GM12878 (cell line): Measurements from ENCODE around the gene TXNRD1. TPM values are rescaled to one million over a fixed set of nuclear protein-coding genes. Genes with fewer than 3 reads are reported as not detected.
A peak's percentile ranks its signal among the peaks of the same experiment; 100 is the strongest.

Experiments used
- ATAC-seq: fragments of 200-7000 bp; cut with Tn5 transposase; 3 replicates; pipeline ENCODE4 v1.9.1; 2020; ENCODE audit warnings: mild to moderate bottlenecking, moderate library complexity
- Bru-seq: library from RNA; stranded (reverse); fragments of 400-500 nt; gene quantifications from one replicate; lab custom pipeline; 2021; lab: Mats Ljungman, UMichigan
- BruChase-seq, 2 experiments: library from RNA; stranded (reverse); fragments of 400-500 nt; gene quantifications; one replicate each; lab custom pipeline; 2021; lab: Mats Ljungman, UMichigan
- BruUV-seq: library from RNA; stranded (reverse); fragments of 400-500 nt; replicated peaks from 2 replicates; lab custom pipeline; 2021; lab: Mats Ljungman, UMichigan
- CTCF ChIA-PET: fragments of 300-600 bp; sonication (Branson Sonifier 250); formaldehyde crosslinking; extraction: SDS; loops from one replicate; lab custom pipeline; 2021; ENCODE audit warnings: inconsistent platforms; lab: Yijun Ruan, JAX
- POLR2A ChIA-PET: fragments of 350-600 bp; formaldehyde crosslinking; extraction: SDS; loops from one replicate; lab custom pipeline; 2021; ENCODE audit warnings: inconsistent platforms; lab: Charles Lee
- RAD21 ChIA-PET: fragments of 300-600 bp; sonication (Branson Sonifier 250); formaldehyde crosslinking; loops from one replicate; lab custom pipeline; 2023; ENCODE audit warnings: antibody characterized with exemption; ENCODE audit not compliant: unreplicated experiment; lab: Charles Lee
- SMC1A ChIA-PET: fragments of 300-600 bp; sonication (Branson Sonifier 250); formaldehyde crosslinking; loops from one replicate; lab custom pipeline; 2023; ENCODE audit not compliant: unreplicated experiment, uncharacterized antibody; lab: Charles Lee
- DNase-seq: peaks from one replicate; pipeline ENCODE4 v3.0.0-alpha.2; 2011; ENCODE audit warnings: low read depth, low spot score
- FAIRE-seq: peaks from 3 replicates; lab custom pipeline; 2011; peaks lifted over from hg19 to GRCh38; lab: Jason Lieb, UNC
- H2AFZ ChIP-seq: 2 replicates; pipeline ENCODE4 v1.6.0; 2011; ENCODE audit warnings: low read depth, low read length, control low read depth; ENCODE audit not compliant: control insufficient read depth
- H3K27ac ChIP-seq: 2 replicates; pipeline ENCODE4 v1.5.1; 2011; ENCODE audit warnings: control low read depth; ENCODE audit not compliant: control insufficient read depth, insufficient read depth
- H3K27me3 ChIP-seq, 2 experiments: replicated peaks in 1 of 2; 2 replicates each; pipeline versions ENCODE4 v1.6.0 to v1.6.1; 2011; ENCODE audit warnings: low read length in 1 of 2; ENCODE audit not compliant: control insufficient read depth in 2 of 2, insufficient read depth in 2 of 2
- H3K36me3 ChIP-seq, 2 experiments: 2 replicates each; pipeline ENCODE4 v1.5.1; 2011; ENCODE audit warnings: low read length in 1 of 2; ENCODE audit not compliant: control insufficient read depth in 2 of 2, insufficient read depth in 2 of 2
- H3K4me1 ChIP-seq: 2 replicates; pipeline ENCODE4 v1.6.1; 2011; ENCODE audit warnings: mild to moderate bottlenecking, low read length, moderate library complexity, mixed read lengths; ENCODE audit not compliant: control insufficient read depth, insufficient read depth
- H3K4me2 ChIP-seq: 2 replicates; pipeline ENCODE4 v1.6.0; 2011; ENCODE audit warnings: control low read depth; ENCODE audit not compliant: control insufficient read depth, insufficient read depth
- H3K4me3 ChIP-seq: fragments of 200-600 bp; sonication (generic); 2 replicates; pipeline ENCODE4 v1.5.1; 2016
- H3K79me2 ChIP-seq: 2 replicates; pipeline ENCODE4 v1.6.0; 2011; ENCODE audit warnings: low read length; ENCODE audit not compliant: control insufficient read depth, insufficient read depth
- H3K9ac ChIP-seq: 2 replicates; pipeline ENCODE4 v1.8.0; 2011; ENCODE audit warnings: low read length, control low read depth, mixed read lengths; ENCODE audit not compliant: control insufficient read depth, insufficient read depth
- H3K9me3 ChIP-seq: replicated peaks from 3 replicates; pipeline ENCODE4 v1.5.1; 2011; ENCODE audit warnings: mild to moderate bottlenecking, low read length; ENCODE audit not compliant: control insufficient read depth, insufficient read depth
- H4K20me1 ChIP-seq: 2 replicates; pipeline ENCODE4 v1.6.0; 2011; ENCODE audit not compliant: control insufficient read depth, insufficient read depth
- BRCA1 ChIP-seq: IDR thresholded peaks from 2 replicates; pipeline ENCODE4 v1.6.1; 2011; ENCODE audit warnings: low read depth, low read length, improper control_type of control experiment
- CBX5 ChIP-seq: sonication (generic); IDR thresholded peaks from 2 replicates; pipeline ENCODE4 v1.6.1; 2016; ENCODE audit warnings: low read depth, moderate library complexity, mild to moderate bottlenecking, inconsistent platforms
- CTCF ChIP-seq, 3 experiments: IDR thresholded peaks in 2 of 3; conservative IDR thresholded peaks in 1 of 3; 2 replicates each; pipeline ENCODE4 v1.5.1; 2011; ENCODE audit warnings: low read depth in 3 of 3, low read length in 3 of 3, mild to moderate bottlenecking in 3 of 3, control low read depth in 2 of 3, moderate library complexity in 2 of 3, inconsistent platforms in 1 of 3, mixed read lengths in 1 of 3; ENCODE audit not compliant: control insufficient read depth in 2 of 3, insufficient read depth in 1 of 3; ENCODE audit errors: extremely low read depth in 1 of 3
- EGR1 ChIP-seq, 2 experiments: IDR thresholded peaks; 1 replicate in 1 of 2; 2 replicates in 1 of 2; pipeline ENCODE4 v1.6.1; 2011 to 2012; ENCODE audit warnings: low read depth in 2 of 2, low read length in 2 of 2, borderline replicate concordance in 1 of 2, mild to moderate bottlenecking in 1 of 2, moderate library complexity in 1 of 2
- ELK1 ChIP-seq: IDR thresholded peaks from 2 replicates; pipeline ENCODE4 v1.6.1; 2012; ENCODE audit warnings: low read depth, low read length, improper control_type of control experiment
- IKZF1 ChIP-seq: fragments of 450-650 bp; conservative IDR thresholded peaks from 2 replicates; pipeline ENCODE4 v1.6.1; 2017; ENCODE audit warnings: antibody characterized with exemption, mild to moderate bottlenecking
- RAD21 ChIP-seq: IDR thresholded peaks from 2 replicates; pipeline ENCODE4 v1.6.1; 2011; ENCODE audit warnings: mild to moderate bottlenecking, low read depth, low read length, moderate library complexity; ENCODE audit not compliant: insufficient read depth
- RAD51 ChIP-seq: fragments of 450-650 bp; IDR thresholded peaks from 2 replicates; pipeline ENCODE4 v1.6.1; 2016; ENCODE audit warnings: moderate library complexity, mild to moderate bottlenecking, inconsistent platforms
- RB1 ChIP-seq: fragments of 450-650 bp; formaldehyde crosslinking; IDR thresholded peaks from 2 replicates; pipeline ENCODE4 v1.6.1; 2017; ENCODE audit warnings: mild to moderate bottlenecking, borderline replicate concordance
- RUNX3 ChIP-seq: IDR thresholded peaks from 2 replicates; pipeline ENCODE4 v1.6.1; 2012; ENCODE audit warnings: low read length, inconsistent platforms
- SP1 ChIP-seq: IDR thresholded peaks from one replicate; pipeline ENCODE4 v1.6.1; 2011; ENCODE audit warnings: low read depth, low read length
- ZBTB33 ChIP-seq: fragments of 450-650 bp; IDR thresholded peaks from 2 replicates; pipeline ENCODE4 v1.6.1; 2017; ENCODE audit warnings: mild to moderate bottlenecking
- ZNF207 ChIP-seq: fragments of 450-650 bp; IDR thresholded peaks from 2 replicates; pipeline ENCODE4 v1.6.1; 2014; ENCODE audit warnings: antibody characterized with exemption, mild to moderate bottlenecking, borderline replicate concordance
- WGBS: methylation state at CpG from one replicate; pipeline ENCODE4 v1.1.6; 2016; ENCODE audit warnings: low lambda C conversion rate; ENCODE audit not compliant: insufficient replicate concordance, insufficient coverage; ENCODE audit errors: missing lambda C conversion rate; 5-methylcytosine and 5-hydroxymethylcytosine counted together
- in situ Hi-C: fragments of 300-500 bp; cut with MboI; formaldehyde crosslinking; loops from 9 replicates; pipeline ENCODE4 v1.14.3; 2018; ENCODE audit warnings: mixed read lengths
- intact Hi-C: fragments of 100-400 bp; cut with micrococcal nuclease; formaldehyde crosslinking; loops from one replicate; pipeline ENCODE4 v1.14.2; 2022; ENCODE audit not compliant: unreplicated experiment
- long read RNA-seq, 2 experiments: library from polyadenylated mRNA; unstranded; transcript quantifications; one replicate each; pipeline ENCODE4 v2.0.0, GENCODE V29; 2019 to 2020
- polyA minus RNA-seq, 3 experiments: library from RNA; depleted of rRNA, polyadenylated mRNA; stranded (reverse); fragments of >200 nt; gene quantifications; 2 replicates each; pipeline ENCODE4 v1.2.3, GENCODE V29; 2011
- polyA plus RNA-seq, 11 experiments: library from polyadenylated mRNA; depleted of rRNA in 4 of 11; unstranded in 6 of 11; stranded (reverse) in 5 of 11; fragments of >200 nt; fragmentation: Nextera tagmentation in 4 of 11; fragmentation: Illumina TruSeq in 1 of 11; extraction: Ambion mirVana in 4 of 11; extraction: Trizol in 1 of 11; gene quantifications; 1 replicate in 1 of 11; 2 replicates in 10 of 11; pipeline versions ENCODE4 v1.2.1 to v1.2.3, GENCODE V29; 2011 to 2016; ENCODE audit warnings: inconsistent platforms in 2 of 11, missing spikeins in 2 of 11, low read depth in 1 of 11
- total RNA-seq, 4 experiments: library from RNA; depleted of rRNA in 3 of 4; stranded (reverse); fragments of >200 nt in 3 of 4; fragmentation: Illumina TruSeq in 1 of 4; extraction: Trizol in 1 of 4; gene quantifications; 2 replicates each; pipeline versions ENCODE4 v1.2.1 to v1.2.3, GENCODE V29; 2013 to 2021

Gene TXNRD1
- 57.3 and 68.1 TPM in 2 replicates for total RNA-seq (2013; cell fraction: nucleolus; rRNA removed)
- 67.0 and 75.9 TPM in 2 replicates for total RNA-seq (2014; rRNA removed)
- 73.7 and 76.7 TPM in 2 replicates for total RNA-seq (2014; rRNA removed; fragmentation: Illumina TruSeq; extraction: Trizol)
- 83.7 and 84.6 TPM in 2 replicates for total RNA-seq (2021)
- 38.1 TPM for polyA plus RNA-seq (2011; ENCODE audit: low read depth)
- polyA plus RNA-seq (2011; rRNA removed) = 60.8 and 77.3 TPM in 2 replicates
- polyA plus RNA-seq (2011; cell fraction: cytosol; rRNA removed) = 54.4 and 59.1 TPM in 2 replicates
- 27.3 and 35.3 TPM in 2 replicates for polyA plus RNA-seq (2011; cell fraction: nucleus; rRNA removed)
- 24.7 and 24.9 TPM in 2 replicates for polyA plus RNA-seq (2012)
- polyA plus RNA-seq (2014; fragmentation: Illumina TruSeq; extraction: Trizol) = 70.6 TPM in 2 replicates
- 10 to 100 TPM; 52.6 to 56.7 TPM for polyA plus RNA-seq (2014; fragmentation: Nextera tagmentation; extraction: Ambion mirVana)
- polyA plus RNA-seq (2014; rRNA removed) = 50.8 and 56.8 TPM in 2 replicates
- 10 to 100 TPM; 68.6 to 68.8 TPM for polyA plus RNA-seq (2016; fragmentation: Nextera tagmentation; extraction: Ambion mirVana)
- 121 and 164 TPM in 2 replicates for polyA minus RNA-seq (2011; rRNA and poly(A)+ RNA removed)
- 20.5 and 21.8 TPM in 2 replicates for polyA minus RNA-seq (2011; cell fraction: cytosol; rRNA and poly(A)+ RNA removed)
- 30.3 and 67.5 TPM in 2 replicates for polyA minus RNA-seq (2011; cell fraction: nucleus; rRNA and poly(A)+ RNA removed)
- percentile 75 among the genes with signal in this experiment for Bru-seq, nascent RNA
- percentile 68 among the genes with signal in this experiment for BruChase-seq, experiment 1, labeled RNA remaining after a 6-hour chase
- percentile 75 among the genes with signal in this experiment for BruChase-seq, experiment 2, labeled RNA remaining after a 2-hour chase
- long read RNA-seq, experiment 1, transcript TXNRD1-205 (15 exons, 3,930 nt) = major isoform, 20 of 53 reads
- long read RNA-seq, experiment 1, partial matches to known transcripts = 17 of 53 reads
- long read RNA-seq, experiment 1, other reads (novel, unspliced or antisense) = 12 of 53 reads
- long read RNA-seq, experiment 2, transcript TXNRD1-205 (15 exons, 3,930 nt) = major isoform, 9 of 98 reads
- long read RNA-seq, experiment 2, partial matches to known transcripts = 53 of 98 reads
- long read RNA-seq, experiment 2, other reads (novel, unspliced or antisense) = 32 of 98 reads

DNA sequence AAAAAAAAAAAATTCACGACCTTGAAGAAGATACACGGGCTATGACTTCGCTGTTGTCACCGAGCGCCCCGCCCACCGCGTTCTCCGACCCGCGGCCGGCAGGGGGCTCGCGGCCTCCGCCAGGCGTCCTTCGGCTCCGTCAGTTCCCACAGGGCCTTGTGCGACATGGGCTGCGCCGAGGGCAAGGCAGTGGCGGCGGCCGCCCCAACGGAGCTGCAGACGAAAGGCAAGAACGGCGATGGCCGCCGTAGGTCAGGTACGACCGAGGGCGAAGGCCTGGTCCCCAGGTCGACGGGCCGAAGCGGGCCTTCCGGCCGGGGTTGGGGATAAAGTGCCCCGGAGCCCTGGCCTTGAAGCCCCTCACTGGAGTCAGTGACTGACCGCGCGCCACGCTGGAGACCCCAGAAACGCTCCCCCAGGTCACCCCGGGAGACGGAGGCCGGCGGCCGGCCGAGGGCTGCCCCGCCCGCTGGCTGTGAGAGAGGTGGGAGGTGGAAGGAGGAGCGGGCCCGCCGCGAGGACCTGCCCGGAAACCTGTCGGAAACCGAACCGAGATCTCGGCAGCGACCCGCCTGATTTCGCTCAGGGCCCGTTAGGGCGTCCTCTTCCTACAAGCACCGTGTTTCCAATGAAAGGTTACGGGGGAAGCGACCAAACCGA is at the start of gene TXNRD1:
TXNRD1 (plus strand) TSS at position 142 of the 660 bp plus-strand sequence; CDS start at position 166, 24 bp downstream.
- intact Hi-C loops = loop anchor here (1.0 to 2.0 kb wide), 2 partner anchors 79 to 143 kb away; no protein-coding TSS in a partner anchor
- peak within 1 kb of the TSS; percentile 53; the same call in 1 of the 2 replicates for H3K4me3 ChIP-seq
- SMC1A ChIA-PET = interaction anchor here (1.6 to 1.7 kb wide), 2 partner anchors 80 to 138 kb away, joined by 5 to 6 read pairs; no protein-coding TSS in a partner anchor
- H3K36me3 ChIP-seq = no peaks in the 10 kb centered on the region
- H3K4me2 ChIP-seq = peak within 1 kb of the TSS; percentile 93
- CTCF ChIA-PET = interaction anchor here (0.6 to 1.8 kb wide), 7 partner anchors 8 to 288 kb away, joined by 3 to 11 read pairs (median 3); no protein-coding TSS in a partner anchor
- no peaks in the 10 kb centered on the region for H3K27me3 ChIP-seq
- ATAC-seq = peak; percentile 99
- H2AFZ ChIP-seq = peak within 1 kb of the TSS; percentile 94
- no peaks in the 10 kb centered on the region for H3K4me1 ChIP-seq
- H3K9me3 ChIP-seq = no peaks in the 10 kb centered on the region
- H4K20me1 ChIP-seq = no peaks in the 10 kb centered on the region
- H3K9ac ChIP-seq = peak within 1 kb of the TSS; percentile 68
- WGBS = 3% methylated on average over 63 of the region's 71 CpGs
- peak; percentile 56 for FAIRE-seq
- in situ Hi-C loops = no loop called here
- no peak within 1 kb of the TSS for H3K27ac ChIP-seq
- RAD21 ChIA-PET = interaction anchor here (0.8 to 1.6 kb wide), 2 partner anchors 141 to 143 kb away, joined by 3 read pairs; no protein-coding TSS in a partner anchor
- H3K79me2 ChIP-seq = no peaks in the 10 kb centered on the region
- DNase-seq = peak; percentile 19
- POLR2A ChIA-PET = no interaction called here
- BruUV-seq = no TSS peak
- TF ChIP-seq CBX5 (peak; percentile 81; the same call in 1 of the 2 replicates), EGR1 (IDR thresholded peaks at IDR 0.05; ENCODE audit: borderline replicate concordance in 1 of 2, low read depth in 2 of 2, low read length in 2 of 2) (no peak), IKZF1 (peak; percentile 49), BRCA1 (no peak), ELK1 (peak; percentile 56; the same call in 1 of the 2 replicates), RUNX3 (peak; percentile 59; the same call in 1 of the 2 replicates), RAD51 (no peak), RAD21 (peak; percentile 85), RB1 (peak; percentile 63; the same call in 1 of the 2 replicates), CTCF (IDR thresholded peaks at IDR 0.05 in 2 of 3, conservative IDR thresholded peaks at IDR 0.05 in 1 of 3; ENCODE audit: control insufficient read depth in 2 of 3, extremely low read depth in 1 of 3, insufficient read depth in 1 of 3, low read depth in 3 of 3, low read length in 3 of 3) (peak; percentile 81 to 94 (median 83)), SP1 (peak; percentile 15), ZNF207 (peak; percentile 68; the same call in 1 of the 2 replicates), ZBTB33 (peak; percentile 34; the same call in 1 of the 2 replicates)
